Astrocyte of the hippocampus (primary cell): ENCODE measurements around the gene POLR1F.

Source experiments
- DNase-seq: peaks from one replicate; pipeline ENCODE4 v3.0.0; 2011; ENCODE audit warnings: low read depth, low spot score

POLR1F gene

DNA sequence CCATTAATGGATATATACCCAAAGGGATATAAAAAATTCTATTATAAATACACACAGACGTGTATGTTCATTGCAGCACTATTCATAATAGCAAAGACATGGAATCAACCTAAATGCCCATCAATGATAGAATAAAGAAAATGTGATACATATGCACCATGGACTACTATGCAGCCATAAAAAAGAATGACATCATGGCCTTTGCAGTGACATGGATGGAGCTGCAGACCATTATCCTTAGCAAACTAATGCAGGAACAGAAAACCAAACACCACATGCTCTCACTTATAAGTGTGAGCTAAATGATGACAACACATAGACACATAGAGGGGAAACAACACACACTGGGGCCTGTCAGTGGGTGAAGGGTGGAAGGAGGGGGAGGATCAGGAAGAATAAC is 33.0 kb downstream of the POLR1F start:
- DNase-seq, result no peak

DNA sequence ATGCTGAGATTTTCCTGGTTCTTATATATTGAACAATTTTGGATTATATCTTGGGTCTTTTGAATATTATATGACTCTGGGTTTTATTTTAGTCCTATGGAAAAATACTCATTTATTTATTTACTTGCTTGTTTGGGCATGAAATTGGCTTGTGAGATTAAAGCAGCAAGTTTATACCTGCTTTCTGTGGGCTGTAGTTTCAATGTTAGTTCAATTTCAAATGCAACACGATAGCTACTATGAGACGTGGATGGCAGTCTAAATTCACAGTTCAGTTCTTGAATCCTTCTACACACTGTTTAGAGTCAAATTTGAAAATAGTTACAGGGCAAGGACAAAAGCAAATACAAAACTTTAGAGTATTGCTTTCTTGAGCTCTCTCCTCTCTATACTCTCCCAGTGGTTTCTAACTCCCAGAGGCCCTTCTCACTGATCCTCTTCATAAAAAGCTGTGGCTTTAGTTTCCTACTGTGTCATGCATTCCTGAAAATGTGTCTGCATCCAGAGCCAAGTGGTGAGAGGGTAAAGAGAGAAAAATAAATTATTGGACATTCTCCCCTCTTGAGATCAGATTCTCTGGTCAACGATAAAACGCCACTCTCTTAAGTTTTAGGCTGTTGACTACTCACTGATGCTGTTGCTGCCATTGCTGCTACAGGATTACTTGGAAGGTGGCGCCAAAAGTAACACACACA is 34.4 kb downstream of the POLR1F start:
- DNase-seq, result peak; percentile 37

DNA sequence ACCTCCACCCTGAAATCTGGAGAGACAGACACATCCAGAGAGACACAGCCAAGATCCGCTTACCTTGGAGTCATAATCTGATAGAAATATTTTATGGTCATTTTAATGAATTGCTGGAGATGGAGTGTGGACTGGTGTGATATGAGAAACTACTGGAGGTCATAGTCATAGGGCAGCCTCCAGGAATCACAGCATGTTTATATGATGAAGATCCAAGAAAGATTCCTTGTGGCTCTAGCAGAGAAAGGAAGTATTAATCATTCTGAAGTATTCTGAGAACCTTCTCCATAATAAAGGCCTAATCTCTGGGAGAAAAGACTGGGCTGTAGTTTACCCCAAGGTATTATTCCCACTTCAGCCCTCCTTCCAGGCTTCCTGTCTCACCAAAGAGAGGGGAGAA is 38.0 kb downstream of the POLR1F start:
- no peak for DNase-seq

DNA sequence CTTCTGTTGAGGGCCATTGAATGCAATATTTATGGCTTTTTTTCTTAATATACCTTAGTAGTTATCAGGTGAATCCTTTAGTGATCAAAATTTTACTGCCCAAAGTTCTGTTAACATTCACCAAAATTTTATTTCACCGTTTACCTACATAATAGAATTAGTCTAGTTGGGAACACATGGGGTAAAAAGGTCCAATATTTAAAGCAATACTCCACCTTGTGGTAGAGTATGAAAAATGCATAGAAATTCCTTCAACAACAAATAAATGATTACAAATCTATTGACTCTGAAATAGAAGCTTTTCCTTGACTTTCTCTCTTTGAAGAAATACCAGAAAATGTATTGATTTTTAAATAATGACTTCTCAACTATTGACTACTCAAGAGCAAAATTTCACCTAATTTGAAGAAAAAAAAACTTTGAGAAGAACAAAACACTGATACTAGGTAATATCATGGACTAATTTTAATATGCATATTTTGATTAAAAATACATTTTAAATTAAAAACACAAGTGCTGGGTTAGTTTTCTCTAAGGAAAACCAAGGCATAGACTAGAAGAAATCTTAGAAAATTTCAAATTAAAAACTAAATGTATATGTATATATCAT is 43.3 kb downstream of the POLR1F start:
- peak; percentile 48 for DNase-seq

DNA sequence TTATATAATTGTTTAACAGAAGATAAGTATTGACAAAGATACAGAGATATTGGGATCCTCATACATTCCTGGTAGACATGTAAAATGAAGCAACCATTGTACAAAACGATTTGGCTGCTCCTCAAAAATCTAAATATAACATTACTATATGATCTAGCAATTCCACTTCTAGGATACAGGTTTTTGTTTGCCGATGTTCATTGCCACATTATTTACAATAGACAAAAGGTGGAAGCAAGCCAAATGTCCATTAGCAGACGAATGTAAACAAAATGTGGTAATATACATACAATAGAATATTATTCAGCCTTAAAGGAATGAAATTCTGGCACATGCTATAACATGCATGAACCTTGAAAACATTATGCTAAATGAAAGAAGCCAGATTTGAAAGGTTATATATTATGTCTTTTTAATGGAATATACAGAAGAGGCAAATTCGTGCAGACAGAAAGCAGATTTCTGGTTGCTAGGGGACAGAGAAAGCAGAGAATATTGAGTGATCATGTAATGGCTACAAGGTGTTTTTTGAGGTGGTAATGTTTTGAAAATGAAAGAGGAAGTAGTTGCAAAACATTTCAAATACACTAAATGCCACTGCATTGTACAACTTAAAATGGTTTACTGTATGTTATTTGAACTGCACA is 44.9 kb downstream of the POLR1F start:
- DNase-seq, result no peak

DNA sequence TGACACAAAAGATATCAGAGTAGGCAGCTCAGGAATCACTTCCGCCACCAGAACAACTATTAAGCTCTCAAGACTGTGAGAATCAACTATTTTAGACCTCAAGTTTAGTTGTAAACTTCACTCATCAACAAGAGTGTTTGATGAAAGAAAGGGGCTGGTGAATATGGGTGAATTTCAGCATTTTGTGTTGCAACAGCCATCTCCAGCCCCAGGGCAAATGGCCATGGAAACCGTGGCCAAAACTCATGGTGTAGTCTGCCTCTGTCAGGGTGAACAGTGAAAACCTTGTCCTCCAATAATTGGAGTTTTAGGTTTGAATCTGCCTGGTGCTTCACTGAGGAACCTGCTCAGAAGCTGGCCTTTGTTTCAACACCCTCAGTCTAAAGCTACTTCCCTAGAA is 60.0 kb downstream of the POLR1F start:
- DNase-seq, result no peak
